ENCODE results near the gene RPGRIP1L.

The RPGRIP1L gene

DNA sequence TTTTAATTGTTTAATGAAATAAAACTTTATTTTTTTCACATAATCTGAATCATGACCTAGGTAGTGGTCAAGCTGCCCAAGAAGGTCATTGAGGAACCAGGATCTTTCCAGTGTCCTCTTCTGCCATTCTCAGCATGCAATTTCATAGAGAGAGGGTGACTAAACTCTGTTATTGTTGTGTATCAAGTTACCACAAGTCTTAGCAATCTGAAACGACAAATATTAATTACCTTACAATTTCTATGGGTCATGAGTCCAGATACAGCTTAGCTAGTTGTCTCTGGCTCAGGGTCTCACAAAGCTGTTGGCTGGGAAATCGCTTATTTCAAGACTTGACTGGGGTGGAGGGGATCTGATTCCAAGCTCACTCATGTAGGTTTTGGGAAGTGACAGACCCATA, 37.9 kb upstream of the RPGRIP1L start:
- no peak for DNase-seq (ENCODE audit: low spot score)
- TF ChIP-seq, protein P1, sequence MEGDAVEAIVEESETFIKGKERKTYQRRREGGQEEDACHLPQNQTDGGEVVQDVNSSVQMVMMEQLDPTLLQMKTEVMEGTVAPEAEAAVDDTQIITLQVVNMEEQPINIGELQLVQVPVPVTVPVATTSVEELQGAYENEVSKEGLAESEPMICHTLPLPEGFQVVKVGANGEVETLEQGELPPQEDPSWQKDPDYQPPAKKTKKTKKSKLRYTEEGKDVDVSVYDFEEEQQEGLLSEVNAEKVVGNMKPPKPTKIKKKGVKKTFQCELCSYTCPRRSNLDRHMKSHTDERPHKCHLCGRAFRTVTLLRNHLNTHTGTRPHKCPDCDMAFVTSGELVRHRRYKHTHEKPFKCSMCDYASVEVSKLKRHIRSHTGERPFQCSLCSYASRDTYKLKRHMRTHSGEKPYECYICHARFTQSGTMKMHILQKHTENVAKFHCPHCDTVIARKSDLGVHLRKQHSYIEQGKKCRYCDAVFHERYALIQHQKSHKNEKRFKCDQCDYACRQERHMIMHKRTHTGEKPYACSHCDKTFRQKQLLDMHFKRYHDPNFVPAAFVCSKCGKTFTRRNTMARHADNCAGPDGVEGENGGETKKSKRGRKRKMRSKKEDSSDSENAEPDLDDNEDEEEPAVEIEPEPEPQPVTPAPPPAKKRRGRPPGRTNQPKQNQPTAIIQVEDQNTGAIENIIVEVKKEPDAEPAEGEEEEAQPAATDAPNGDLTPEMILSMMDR (IDR thresholded peaks at IDR 0.05; ENCODE audit: extremely low read depth, missing control alignments): no peak

DNA sequence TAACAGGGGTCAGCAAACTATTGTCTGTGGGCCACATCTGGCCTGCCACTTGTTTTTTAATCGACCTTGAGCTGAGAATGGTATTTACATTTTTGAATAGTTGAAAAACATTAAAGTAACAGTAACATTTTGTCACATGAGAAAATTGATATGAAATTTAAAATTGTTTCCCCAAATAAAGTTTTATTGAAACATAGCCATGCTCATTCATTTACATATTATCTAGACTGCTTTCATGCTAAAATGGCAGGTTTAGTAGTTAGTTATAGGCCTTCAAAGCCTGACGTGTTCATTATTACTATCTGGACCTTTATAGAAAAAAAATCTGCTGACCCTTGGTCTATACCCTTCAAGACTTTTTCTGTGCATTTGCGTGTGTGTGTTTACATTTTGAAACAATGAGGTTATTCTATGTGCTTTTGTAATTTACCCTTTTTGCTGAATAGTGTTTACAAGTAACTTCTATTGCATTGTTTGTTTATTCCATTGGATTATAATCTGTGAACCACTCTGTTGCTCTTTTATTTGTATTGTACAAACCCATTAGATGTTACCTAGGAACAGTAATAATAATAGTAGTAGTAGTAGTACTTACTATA, 37.4 kb upstream of the RPGRIP1L start:
- DNase-seq (ENCODE audit: low spot score): no peak
- TF ChIP-seq, protein P1 (IDR thresholded peaks at IDR 0.05; ENCODE audit: extremely low read depth, missing control alignments): no peak

DNA sequence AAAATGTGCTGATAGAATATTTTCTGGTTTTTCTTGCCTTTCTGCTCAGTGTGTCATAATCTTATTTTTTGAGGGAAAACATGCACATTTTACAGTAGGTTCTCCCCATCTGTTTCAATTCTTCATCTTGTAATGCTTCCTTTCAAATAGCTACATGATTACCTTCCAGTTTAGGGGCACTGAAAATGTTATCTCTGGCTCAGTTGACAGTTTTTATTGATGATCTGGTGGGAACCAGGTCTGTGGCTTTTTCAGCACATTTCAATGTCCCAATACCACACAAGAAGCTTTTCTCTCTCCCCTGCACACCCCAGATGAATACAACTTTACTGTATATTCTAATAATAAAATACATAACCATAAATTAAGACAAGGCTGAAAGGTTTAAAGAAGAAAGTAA, 36.8 kb upstream of the RPGRIP1L start:
- no peak for DNase-seq (ENCODE audit: low spot score)
- TF ChIP-seq, protein P1 (IDR thresholded peaks at IDR 0.05; ENCODE audit: extremely low read depth, missing control alignments): no peak

DNA sequence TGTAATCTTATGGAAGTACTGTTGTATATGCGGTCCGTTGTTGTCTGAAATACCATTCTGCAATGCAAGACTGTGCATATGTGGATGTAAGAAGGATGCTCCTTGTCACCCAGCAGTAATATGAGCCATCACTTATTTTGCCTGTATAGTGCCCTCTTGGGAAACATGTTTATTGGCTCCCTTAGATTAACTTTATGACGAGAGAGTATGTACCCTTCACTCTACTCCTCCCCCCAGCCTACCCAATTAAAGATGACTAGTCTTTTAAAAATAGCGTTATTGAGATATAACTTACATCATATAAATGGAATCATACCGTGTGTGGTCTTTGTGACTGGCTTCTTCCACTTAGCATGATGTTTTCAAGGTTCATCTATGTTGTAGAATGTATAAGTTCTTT, 33.9 kb upstream of the RPGRIP1L start:
- TF ChIP-seq, protein P1 (IDR thresholded peaks at IDR 0.05; ENCODE audit: extremely low read depth, missing control alignments): no peak
- DNase-seq (ENCODE audit: low spot score): no peak

DNA sequence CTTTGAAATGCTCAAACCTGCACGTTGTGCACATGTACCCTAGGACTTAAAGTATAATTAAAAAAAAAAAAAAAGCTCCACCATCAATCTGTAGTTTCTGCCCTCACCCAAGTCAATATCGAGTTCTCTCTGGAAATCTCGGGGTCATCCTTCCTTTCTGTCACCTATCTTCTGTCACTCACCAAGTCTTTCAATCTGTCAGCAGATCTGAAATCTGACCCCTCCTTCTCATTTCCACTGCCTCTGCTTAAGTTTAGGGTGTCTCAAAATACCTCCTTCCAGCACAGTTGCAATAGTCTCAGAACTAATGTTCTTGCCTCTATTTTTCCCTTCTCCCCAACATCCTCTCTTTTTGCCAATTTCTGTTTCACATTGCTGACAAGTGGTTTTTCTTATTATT, 32.6 kb upstream of the RPGRIP1L start:
- no peak for DNase-seq (ENCODE audit: low spot score)
- TF ChIP-seq, protein P1 (IDR thresholded peaks at IDR 0.05; ENCODE audit: extremely low read depth, missing control alignments): no peak

DNA sequence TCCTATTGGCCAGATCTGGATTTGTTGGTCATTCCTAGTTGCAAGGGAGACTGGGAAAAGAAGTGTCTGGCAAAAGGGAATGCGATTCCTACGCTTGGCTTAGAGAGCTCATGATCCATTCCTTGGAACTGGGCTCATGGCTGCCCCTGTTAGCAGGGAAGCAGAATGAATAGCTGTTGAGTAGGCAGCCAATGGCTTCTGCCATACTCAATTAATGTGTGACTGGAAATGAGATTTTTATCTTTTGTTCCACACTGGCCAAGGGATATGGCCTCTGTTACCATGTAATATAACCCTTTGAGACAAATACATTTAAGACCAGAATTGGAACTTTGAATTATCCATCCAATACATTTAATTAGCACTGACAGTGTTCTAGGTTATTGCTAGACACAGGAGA, 31.2 kb upstream of the RPGRIP1L start:
- TF ChIP-seq, protein P1 (IDR thresholded peaks at IDR 0.05; ENCODE audit: extremely low read depth, missing control alignments): no peak
- no peak for DNase-seq (ENCODE audit: low spot score)

DNA sequence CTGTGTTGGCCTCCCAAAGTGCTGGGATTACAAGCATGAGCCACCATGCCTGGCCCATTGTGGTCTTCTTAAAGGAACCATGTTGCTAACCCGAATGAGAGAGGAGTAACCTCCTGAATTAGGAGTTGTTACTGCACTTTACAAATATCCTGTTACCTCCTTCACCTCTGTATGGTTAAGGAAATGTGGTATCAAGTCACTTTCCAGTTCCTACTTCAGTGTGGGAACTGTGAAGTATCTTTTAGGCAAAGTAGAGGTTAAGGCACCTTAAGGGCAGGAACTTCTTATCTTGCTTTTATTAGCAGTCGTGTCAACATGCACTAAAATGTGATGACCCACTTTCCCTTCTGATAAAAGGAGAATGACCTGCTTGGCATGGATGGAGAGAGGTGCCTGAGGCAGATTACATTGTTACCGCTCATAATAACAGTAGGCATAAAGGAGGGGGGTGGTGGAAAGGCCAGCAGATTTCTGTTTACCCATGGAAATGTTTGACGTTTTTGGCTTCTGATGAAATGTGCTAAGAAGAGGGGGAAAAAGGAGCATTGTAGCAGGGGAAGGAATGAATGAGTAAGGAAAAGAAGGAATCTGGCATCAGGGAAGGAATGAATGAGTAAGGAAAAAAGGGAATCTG, 28.8 kb upstream of the RPGRIP1L start:
- TF ChIP-seq, protein P1 (IDR thresholded peaks at IDR 0.05; ENCODE audit: extremely low read depth, missing control alignments): no peak
- DNase-seq (ENCODE audit: low spot score): no peak
